ENCODE data around the gene EXOSC6. TPM values are rescaled to one million over a fixed set of nuclear protein-coding genes. Genes with fewer than 3 reads are reported as not detected.
"Not testable (repeated sequence)": the region's sequence is repeated elsewhere in the genome, so short reads cannot be mapped to it uniquely, and the experiment has no call there.

Gene EXOSC6
- total RNA-seq, 1 donor from 2014 or later, result 27.1 TPM

- Histone ChIP-seq H3F3A (ENCODE audit: low read depth) (peaks cover 13% of the 10 kb centered on the region), H3K27ac (no peak overlapping the region), H3K9ac (no peak overlapping the region), H2AFZ (replicated peaks) (no peak overlapping the region), H3K79me2 (ENCODE audit: low read depth) (peaks cover 10% of the 10 kb centered on the region), H4K20me1 (ENCODE audit: low read depth) (peaks cover 9% of the 10 kb centered on the region), H3K9me3 (ENCODE audit: low read depth) (no peaks in the 10 kb centered on the region), H3K27me3 (no peaks in the 10 kb centered on the region), H3K4me1 (no peaks in the 10 kb centered on the region), H3K4me2 (no peak overlapping the region), H3K4me3 (no peak overlapping the region), H3K36me3 (peaks cover 10% of the 10 kb centered on the region)
- Mint-ChIP-seq H3K4me3 (no peak overlapping the region), H3K27ac (no peak overlapping the region), H3K9me3 (no peaks in the 10 kb centered on the region), H3K4me1 (no peaks in the 10 kb centered on the region), H3K27me3 (ENCODE audit: insufficient read depth, low read depth) (no peaks in the 10 kb centered on the region), H3K36me3 (peaks cover 42% of the 10 kb centered on the region)
- peak; percentile 74 for TF ChIP-seq CTCF (IDR thresholded peaks at IDR 0.05)
- TF ChIP-seq EZH2phosphoT487 (IDR thresholded peaks at IDR 0.05), result no peak
- DNase-seq (ENCODE audit: low spot score), result peak; percentile 70
Measured at GRCh38 chr16:70267516-70267915, 15.8 kb upstream of the EXOSC6 start.

DNA sequence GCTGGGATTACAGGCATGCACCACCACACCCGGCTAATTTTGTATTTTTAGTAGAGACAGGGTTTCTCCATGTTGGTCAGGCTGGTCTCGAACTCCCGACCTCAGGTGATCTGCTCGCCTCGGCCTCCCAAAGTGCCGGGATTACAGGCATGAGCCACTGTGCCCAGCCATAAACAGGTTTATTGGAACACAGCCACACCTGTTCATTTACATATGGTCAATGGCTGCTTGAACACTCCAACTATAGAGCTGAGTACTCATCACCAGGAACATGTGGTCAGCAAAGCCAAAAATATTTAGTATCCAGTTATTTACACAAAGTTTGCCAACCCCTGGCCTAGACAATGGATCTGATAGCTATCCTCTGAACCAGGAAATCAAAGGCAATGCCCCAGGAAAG is 8.2 kb upstream of the EXOSC6 start:
- H3K36me3 ChIP-seq; H3K27me3 Mint-ChIP-seq (ENCODE audit: insufficient read depth, low read depth); H3K79me2 ChIP-seq (ENCODE audit: low read depth); H3K27me3 ChIP-seq; H3K4me3 Mint-ChIP-seq; H4K20me1 ChIP-seq (ENCODE audit: low read depth); H3K9ac ChIP-seq; H3K27ac ChIP-seq; H3K9me3 Mint-ChIP-seq; H3K4me3 ChIP-seq; H3K27ac Mint-ChIP-seq; H2AFZ ChIP-seq (replicated peaks); H3K4me1 ChIP-seq; H3K4me2 ChIP-seq; H3K4me1 Mint-ChIP-seq; H3K9me3 ChIP-seq (ENCODE audit: low read depth); DNase-seq (ENCODE audit: low spot score): not testable (repeated sequence)
- peaks cover 29% of the 10 kb centered on the region for H3K36me3 Mint-ChIP-seq
- peaks cover 12% of the 10 kb centered on the region for H3F3A ChIP-seq (ENCODE audit: low read depth)

GRCh38 chr16:70258946-70259345 is 7.2 kb upstream of the EXOSC6 start:
- H3K4me3 ChIP-seq, result no peak overlapping the region
- no peak overlapping the region for H3K9ac ChIP-seq
- H3K27ac ChIP-seq, result no peak overlapping the region
- H3K9me3 ChIP-seq (ENCODE audit: low read depth), result no peaks in the 10 kb centered on the region
- H4K20me1 ChIP-seq (ENCODE audit: low read depth), result peaks cover 1% of the 10 kb centered on the region
- H3K9me3 Mint-ChIP-seq, result no peaks in the 10 kb centered on the region
- H3F3A ChIP-seq (ENCODE audit: low read depth), result peaks cover 21% of the 10 kb centered on the region
- H3K27ac Mint-ChIP-seq, result no peak overlapping the region
- H3K4me2 ChIP-seq, result no peak overlapping the region
- TF ChIP-seq EZH2phosphoT487 (IDR thresholded peaks at IDR 0.05), result no peak
- no peak for TF ChIP-seq EZH2 (IDR thresholded peaks at IDR 0.05)
- no peak for TF ChIP-seq CTCF (IDR thresholded peaks at IDR 0.05)
- peaks cover 5% of the 10 kb centered on the region for H3K36me3 ChIP-seq
- no peaks in the 10 kb centered on the region for H3K79me2 ChIP-seq (ENCODE audit: low read depth)
- no peak for DNase-seq (ENCODE audit: low spot score)
- H3K4me3 Mint-ChIP-seq, result no peak overlapping the region
- H3K4me1 ChIP-seq, result no peaks in the 10 kb centered on the region
- H3K27me3 ChIP-seq, result no peaks in the 10 kb centered on the region
- H3K4me1 Mint-ChIP-seq, result no peaks in the 10 kb centered on the region
- peaks cover 3% of the 10 kb centered on the region for H3K27me3 Mint-ChIP-seq (ENCODE audit: insufficient read depth, low read depth)
- no peak overlapping the region for H2AFZ ChIP-seq (replicated peaks)
- H3K36me3 Mint-ChIP-seq, result peaks cover 28% of the 10 kb centered on the region

DNA sequence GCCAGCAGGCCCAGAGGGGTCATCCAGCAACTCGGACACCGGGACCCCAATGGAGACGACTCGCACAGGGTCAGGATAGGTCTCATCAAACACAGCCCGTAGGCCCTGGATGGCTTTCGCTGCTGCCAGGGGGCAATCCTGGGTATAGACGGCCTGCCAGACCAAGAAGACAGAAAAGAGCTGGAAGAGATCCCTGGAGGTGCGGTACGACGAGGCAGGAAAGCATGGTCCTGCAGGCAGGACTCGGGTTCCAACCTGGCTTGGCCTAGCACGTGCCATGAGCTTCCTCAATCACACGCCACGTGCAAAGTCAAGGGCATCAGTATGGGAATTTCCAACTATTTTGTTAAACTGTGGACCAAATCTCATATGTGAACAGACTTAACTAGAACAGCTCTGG is 6.3 kb upstream of the EXOSC6 start:
- H3K9me3 Mint-ChIP-seq, result no peaks in the 10 kb centered on the region
- Histone ChIP-seq H3F3A (ENCODE audit: low read depth) (peaks cover 30% of the 10 kb centered on the region), H3K4me1 (no peaks in the 10 kb centered on the region), H3K79me2 (ENCODE audit: low read depth) (no peaks in the 10 kb centered on the region), H4K20me1 (ENCODE audit: low read depth) (peaks cover 10% of the 10 kb centered on the region), H3K9ac (no peak overlapping the region), H3K27ac (no peak overlapping the region), H3K4me3 (no peak overlapping the region), H3K9me3 (ENCODE audit: low read depth) (no peaks in the 10 kb centered on the region), H3K27me3 (no peaks in the 10 kb centered on the region), H3K4me2 (no peak overlapping the region), H3K36me3 (peaks cover 5% of the 10 kb centered on the region), H2AFZ (replicated peaks) (no peak overlapping the region)
- H3K36me3 Mint-ChIP-seq, result peaks cover 31% of the 10 kb centered on the region
- no peak overlapping the region for H3K27ac Mint-ChIP-seq
- DNase-seq (ENCODE audit: low spot score), result no peak
- H3K27me3 Mint-ChIP-seq (ENCODE audit: insufficient read depth, low read depth), result peaks cover 3% of the 10 kb centered on the region
- H3K4me3 Mint-ChIP-seq, result no peak overlapping the region
- no peaks in the 10 kb centered on the region for H3K4me1 Mint-ChIP-seq
- TF ChIP-seq EZH2 (IDR thresholded peaks at IDR 0.05) (no peak), EZH2phosphoT487 (IDR thresholded peaks at IDR 0.05) (no peak), CTCF (IDR thresholded peaks at IDR 0.05) (no peak)

Data from neural progenitor cell (in vitro differentiated cells).